Activated CD8-positive, alpha-beta memory T cell treated with anti-CD3 and anti-CD28 coated beads for 36 hours (primary cell): Measurements from ENCODE around the gene OGFOD2. TPM values are rescaled to one million over a fixed set of nuclear protein-coding genes. Genes with fewer than 3 reads are reported as not detected.

Source experiments
- CTCF ChIA-PET: fragments of 350-600 bp; sonication (Branson Sonifier 250); formaldehyde crosslinking; loops from one replicate; lab custom pipeline; 2021; ENCODE audit warnings: antibody characterized with exemption; lab: Charles Lee
- POLR2A ChIA-PET: fragments of 350-600 bp; sonication (Branson Sonifier 250); formaldehyde crosslinking; loops from one replicate; lab custom pipeline; 2021; ENCODE audit warnings: antibody characterized with exemption; lab: Charles Lee
- total RNA-seq, 2 experiments: library from RNA; stranded (reverse); gene quantifications; one replicate each; pipeline ENCODE4 v1.2.3, GENCODE V29; 2021

The OGFOD2 gene
- total RNA-seq, 2 experiments from 2014 or later: 28.7 to 30.8 TPM

- ChIA-PET POLR2A (interaction anchor here (0.7 to 1.3 kb wide), 3 partner anchors 8 to 131 kb away, joined by 3 to 17 read pairs (median 3); partner anchors contain the start of gene OGFOD2), CTCF (interaction anchor here (1.0 to 1.3 kb wide), 4 partner anchors 92 to 271 kb away, joined by 3 read pairs; no protein-coding TSS in a partner anchor)
Measured at GRCh38 chr12:122966743-122967550, 8.1 kb upstream of the OGFOD2 start.

- ChIA-PET POLR2A (interaction anchor here (0.6 kb wide), 1 partner anchor 342 kb away, joined by 7 read pairs; no protein-coding TSS in a partner anchor), CTCF (interaction anchor here (1.0 kb wide), 1 partner anchor 108 kb away, joined by 3 read pairs; no protein-coding TSS in a partner anchor)
Measured at GRCh38 chr12:122968104-122968503, 6.9 kb upstream of the OGFOD2 start.

GRCh38 chr12:122969676-122970075 is 5.4 kb upstream of the OGFOD2 start:
- ChIA-PET POLR2A (interaction anchor here (0.8 kb wide), 1 partner anchor 263 kb away, joined by 3 read pairs; the partner anchor contains the start of gene MPHOSPH9), CTCF (interaction anchor here (0.6 to 1.1 kb wide), 3 partner anchors 17 to 150 kb away, joined by 3 read pairs; no protein-coding TSS in a partner anchor)

GRCh38 chr12:122974274-122974891 is 661 bp upstream of the OGFOD2 start:
- POLR2A ChIA-PET: interaction anchor here (0.6 to 2.1 kb wide), 6 partner anchors 8 to 808 kb away, joined by 3 to 17 read pairs (median 4); partner anchors contain the start of gene ABCB9
- CTCF ChIA-PET: interaction anchor here (0.8 kb wide), 2 partner anchors 111 to 259 kb away, joined by 3 read pairs; partner anchors contain the start of genes MPHOSPH9 and MTRFR

- ChIA-PET POLR2A (interaction anchor here (0.5 to 2.1 kb wide), 5 partner anchors 10 to 257 kb away, joined by 3 to 17 read pairs (median 4); partner anchors contain the start of genes ABCB9, MPHOSPH9 and MTRFR), CTCF (interaction anchor here (0.6 to 0.9 kb wide), 4 partner anchors 13 to 1876 kb away, joined by 3 to 5 read pairs (median 4); partner anchors contain the start of genes MPHOSPH9 and MTRFR)
Measured at GRCh38 chr12:122975790-122976647, 975 bp downstream of the OGFOD2 start.

- ChIA-PET POLR2A (interaction anchor here (0.5 to 1.1 kb wide), 2 partner anchors 34 to 257 kb away, joined by 4 to 5 read pairs; partner anchors contain the start of genes MPHOSPH9 and MTRFR), CTCF (interaction anchor here (0.9 kb wide), 1 partner anchor 256 kb away, joined by 3 read pairs; the partner anchor contains the start of genes MPHOSPH9 and MTRFR)
Measured at GRCh38 chr12:122976648-122976975, 1.6 kb downstream of the OGFOD2 start.

GRCh38 chr12:122977153-122977552 is 2.1 kb downstream of the OGFOD2 start:
- CTCF ChIA-PET: no interaction called here
- POLR2A ChIA-PET: interaction anchor here (0.6 kb wide), 1 partner anchor 246 kb away, joined by 3 read pairs; no protein-coding TSS in a partner anchor

GRCh38 chr12:122977655-122978392 is 2.8 kb downstream of the OGFOD2 start:
- ChIA-PET CTCF (no interaction called here), POLR2A (interaction anchor here (0.6 kb wide), 1 partner anchor 246 kb away, joined by 3 read pairs; no protein-coding TSS in a partner anchor)

GRCh38 chr12:122978507-122978955 is 3.5 kb downstream of the OGFOD2 start:
- ChIA-PET CTCF (no interaction called here), POLR2A (no interaction called here)

- CTCF ChIA-PET: no interaction called here
- POLR2A ChIA-PET: no interaction called here
Measured at GRCh38 chr12:122979001-122979907, 4.2 kb downstream of the OGFOD2 start.

GRCh38 chr12:122979908-122980182 is 4.8 kb downstream of the OGFOD2 start:
- ChIA-PET POLR2A (no interaction called here), CTCF (interaction anchor here (0.7 kb wide), 1 partner anchor 258 kb away, joined by 7 read pairs; no protein-coding TSS in a partner anchor)

GRCh38 chr12:122980183-122981035 is 5.4 kb downstream of the OGFOD2 start, which contains the start of gene ARL6IP4:
ARL6IP4 (plus strand) TSS chr12:122980681; CDS start chr12:122981140, 459 bp downstream.
- POLR2A ChIA-PET: interaction anchor here (1.0 kb wide), 1 partner anchor 171 kb away, joined by 3 read pairs; the partner anchor contains the start of gene PITPNM2

GRCh38 chr12:122981036-122981471 is 6.0 kb downstream of the OGFOD2 start:
- CTCF ChIA-PET: no interaction called here
- POLR2A ChIA-PET: interaction anchor here (1.0 kb wide), 1 partner anchor 170 kb away, joined by 3 read pairs; the partner anchor contains the start of gene PITPNM2

More at GRCh38 chr12:122980183-122981035, 5.4 kb downstream of the OGFOD2 start, which contains the start of gene ARL6IP4:
- CTCF ChIA-PET: interaction anchor here (0.7 kb wide), 1 partner anchor 258 kb away, joined by 7 read pairs; no protein-coding TSS in a partner anchor

- CTCF ChIA-PET: interaction anchor here (0.6 kb wide), 1 partner anchor 21 kb away, joined by 3 read pairs; no protein-coding TSS in a partner anchor
Measured at GRCh38 chr12:122981587-122982476, 6.8 kb downstream of the OGFOD2 start.

More at GRCh38 chr12:122981587-122982476, 6.8 kb downstream of the OGFOD2 start:
- POLR2A ChIA-PET: interaction anchor here (0.6 to 1.0 kb wide), 3 partner anchors 81 to 170 kb away, joined by 3 read pairs; partner anchors contain the start of gene PITPNM2
